Measurements from ENCODE around the gene PZP.

DNA sequence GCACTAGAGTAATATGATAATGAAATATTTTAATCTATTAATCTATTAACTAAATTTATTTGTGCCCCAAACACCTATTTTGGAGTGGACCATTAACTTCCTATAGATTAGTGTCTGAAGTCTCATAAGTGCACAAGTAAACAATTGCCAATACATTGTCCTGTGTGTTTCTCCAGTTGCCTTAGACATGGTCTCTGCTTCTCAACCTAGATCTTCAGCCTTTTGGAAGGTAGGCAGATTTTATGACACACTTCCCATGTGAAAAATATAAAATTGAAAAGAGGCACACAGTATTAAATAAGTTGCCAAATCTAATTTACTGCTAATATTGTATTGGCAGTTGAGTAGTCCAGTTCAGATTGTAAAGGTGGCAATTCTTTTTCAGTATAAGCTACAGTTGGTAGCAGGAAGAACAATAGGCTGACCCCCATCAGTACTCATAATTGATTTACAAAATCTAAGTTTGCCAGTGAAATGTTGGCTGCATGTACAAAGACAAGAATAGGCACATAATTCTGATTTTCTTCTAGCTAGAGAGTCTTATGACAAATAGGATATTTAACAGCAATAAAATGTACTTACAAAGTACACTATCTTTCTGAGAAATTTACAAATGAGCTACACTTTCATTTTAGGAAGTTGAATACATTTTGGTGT, 103.3 kb downstream of the PZP start:
- TF ChIP-seq EP300 (IDR thresholded peaks at IDR 0.05; ENCODE audit: low read depth in 2 of 2, low read length in 2 of 2) (no peak), EP300 (CRISPR knock-in tag; IDR thresholded peaks at IDR 0.05; ENCODE audit: borderline replicate concordance) (no peak), POLR2AphosphoS5 (IDR thresholded peaks at IDR 0.05; ENCODE audit: low read depth, low read length) (peak; percentile 63; the same call in 1 of the 2 replicates), ZFX (CRISPR knock-in tag; IDR thresholded peaks at IDR 0.05; ENCODE audit: low read depth) (no peak), POLR2A (IDR thresholded peaks at IDR 0.05; ENCODE audit: insufficient read depth in 1 of 2, low read depth in 2 of 2, low read length in 2 of 2) (no peak; a peak in 2 of 4 replicates)
- TF ChIP-seq, protein P1, sequence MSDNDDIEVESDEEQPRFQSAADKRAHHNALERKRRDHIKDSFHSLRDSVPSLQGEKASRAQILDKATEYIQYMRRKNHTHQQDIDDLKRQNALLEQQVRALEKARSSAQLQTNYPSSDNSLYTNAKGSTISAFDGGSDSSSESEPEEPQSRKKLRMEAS (IDR thresholded peaks at IDR 0.05), result no peak
